Trophoblast cell (in vitro differentiated cells and primary cell): ENCODE measurements around the gene TIMELESS.
"Not testable (repeated sequence)": the region's sequence is repeated elsewhere in the genome, so short reads cannot be mapped to it uniquely, and the experiment has no call there.

Experiments
- DNase-seq, 2 donors: peaks; one replicate each; pipeline ENCODE4 v3.0.0-alpha.2; 2016
- H2AFZ ChIP-seq: 2 replicates; pipeline ENCODE4 v1.6.1; 2013; ENCODE audit warnings: low read length, moderate library complexity, mild to moderate bottlenecking; ENCODE audit not compliant: insufficient read depth, poor library complexity
- H2AK5ac ChIP-seq: 2 replicates; pipeline ENCODE4 v1.6.1; 2013; ENCODE audit warnings: mild to moderate bottlenecking, low read length
- H2BK120ac ChIP-seq: 2 replicates; pipeline ENCODE4 v1.6.1; 2013; ENCODE audit warnings: low read length, mild to moderate bottlenecking, moderate library complexity; ENCODE audit not compliant: insufficient read depth, poor library complexity
- H2BK12ac ChIP-seq: 2 replicates; pipeline ENCODE4 v1.6.1; 2013; ENCODE audit warnings: mild to moderate bottlenecking, low read length, moderate library complexity
- H2BK5ac ChIP-seq: 2 replicates; pipeline ENCODE4 v1.6.1; 2013; ENCODE audit warnings: low read length, low read depth, moderate library complexity, mild to moderate bottlenecking; ENCODE audit not compliant: poor library complexity
- H3K14ac ChIP-seq: 2 replicates; pipeline ENCODE4 v1.6.1; 2013; ENCODE audit warnings: mild to moderate bottlenecking, low read length
- H3K18ac ChIP-seq: 2 replicates; pipeline ENCODE4 v1.6.1; 2013; ENCODE audit warnings: mild to moderate bottlenecking, low read length
- H3K23ac ChIP-seq: 2 replicates; pipeline ENCODE4 v1.6.1; 2013; ENCODE audit warnings: low read length
- H3K27ac ChIP-seq: 2 replicates; pipeline ENCODE4 v1.5.1; 2013; ENCODE audit warnings: low read depth, mild to moderate bottlenecking, inconsistent platforms, low read length, moderate library complexity
- H3K27me3 ChIP-seq: 2 replicates; pipeline ENCODE4 v1.6.1; 2013; ENCODE audit warnings: inconsistent platforms, mild to moderate bottlenecking, low read length, moderate library complexity; ENCODE audit not compliant: insufficient read depth
- H3K36me3 ChIP-seq, 2 experiments: 1 replicate in 1 of 2; 2 replicates in 1 of 2; pipeline ENCODE4 v1.6.1; 2013; ENCODE audit warnings: low read length in 2 of 2, mild to moderate bottlenecking in 2 of 2, moderate library complexity in 1 of 2; ENCODE audit not compliant: insufficient read depth in 2 of 2, control insufficient read depth in 1 of 2
- H3K4ac ChIP-seq: 2 replicates; pipeline ENCODE4 v1.6.1; 2013; ENCODE audit warnings: low read depth, mild to moderate bottlenecking, low read length, moderate library complexity
- H3K4me1 ChIP-seq, 2 experiments: 1 replicate in 1 of 2; 2 replicates in 1 of 2; pipeline ENCODE4 v1.6.1; 2013; ENCODE audit warnings: low read length in 2 of 2, mild to moderate bottlenecking in 2 of 2, moderate library complexity in 1 of 2; ENCODE audit not compliant: insufficient read depth in 2 of 2, control insufficient read depth in 1 of 2
- H3K4me2 ChIP-seq: 2 replicates; pipeline ENCODE4 v1.6.1; 2013; ENCODE audit warnings: inconsistent platforms, mild to moderate bottlenecking, low read length, moderate library complexity
- H3K4me3 ChIP-seq: 2 replicates; pipeline ENCODE4 v1.5.1; 2013; ENCODE audit warnings: mild to moderate bottlenecking, low read depth, low read length, inconsistent platforms
- H3K79me1 ChIP-seq: one replicate; pipeline ENCODE4 v1.6.1; 2013; ENCODE audit warnings: low read length
- H3K79me2 ChIP-seq: 2 replicates; pipeline ENCODE4 v1.6.1; 2013; ENCODE audit warnings: low read length, mild to moderate bottlenecking; ENCODE audit not compliant: control insufficient read depth, insufficient read depth, poor library complexity
- H3K9ac ChIP-seq: 2 replicates; pipeline ENCODE4 v1.6.1; 2013; ENCODE audit warnings: mild to moderate bottlenecking, low read length
- H3K9me3 ChIP-seq: 2 replicates; pipeline ENCODE4 v1.6.1; 2013; ENCODE audit warnings: low read depth, mild to moderate bottlenecking, control low read depth, inconsistent platforms, low read length; ENCODE audit not compliant: insufficient read depth
- H4K12ac ChIP-seq: 2 replicates; pipeline ENCODE4 v1.6.1; 2013; ENCODE audit warnings: low read depth, mild to moderate bottlenecking, low read length, moderate library complexity
- H4K8ac ChIP-seq: 2 replicates; pipeline ENCODE4 v1.6.1; 2013; ENCODE audit warnings: low read depth, mild to moderate bottlenecking, low read length, moderate library complexity
- H4K91ac ChIP-seq: one replicate; pipeline ENCODE4 v1.6.1; 2013; ENCODE audit warnings: low read depth, mild to moderate bottlenecking, low read length, moderate library complexity
- WGBS: extraction: QIAGEN DNeasy Blood & Tissue Kit; methylation state at CpG from one replicate; pipeline ENCODE4 v1.1.7; 2013; ENCODE audit warnings: missing lambda C conversion rate; ENCODE audit not compliant: insufficient read length, insufficient coverage; ENCODE audit errors: extremely low coverage; 5-methylcytosine and 5-hydroxymethylcytosine counted together

TIMELESS gene

DNA sequence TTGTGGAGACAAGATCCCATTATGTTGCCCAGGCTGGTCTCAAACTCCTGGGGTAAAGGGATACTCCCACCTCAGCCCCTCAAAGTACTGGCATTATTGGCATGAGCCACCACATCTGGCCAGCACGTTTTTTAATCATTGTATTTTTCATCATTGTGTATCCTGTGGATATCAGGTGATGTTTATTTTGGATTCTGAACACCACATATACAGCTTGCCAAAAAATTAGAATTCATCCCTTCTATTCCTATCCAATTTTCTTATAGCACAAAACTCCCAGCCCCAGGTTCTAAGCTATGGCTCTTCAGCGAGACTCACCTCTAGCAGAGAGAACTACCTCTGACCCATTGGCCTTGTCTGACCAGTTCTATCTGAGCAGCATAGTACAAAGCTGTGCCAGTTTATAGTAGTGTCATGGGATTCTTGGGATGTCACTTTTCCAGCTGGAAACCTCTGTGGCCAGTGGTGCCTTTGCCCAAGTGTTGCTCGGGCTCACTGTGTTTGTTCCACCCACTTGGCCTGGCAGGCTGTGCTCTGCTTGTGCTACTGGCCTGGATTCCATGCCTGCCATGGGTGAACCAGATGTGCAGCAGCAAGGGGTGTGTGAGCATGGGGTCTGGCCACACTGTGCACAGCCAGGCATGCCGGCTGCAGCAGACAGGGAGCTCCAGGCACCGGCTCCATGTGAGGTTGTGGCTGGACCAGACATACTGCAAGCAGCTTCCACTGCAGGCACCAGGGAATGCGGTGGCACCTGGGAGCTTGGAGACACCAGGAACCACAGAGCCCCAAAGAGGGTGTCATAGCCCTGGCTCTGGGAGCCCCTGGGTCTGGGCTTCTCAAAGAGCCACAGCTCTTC lies 37.2 kb downstream of the TIMELESS start:
- no peak overlapping the region for H2BK5ac ChIP-seq
- no peaks in the 10 kb centered on the region for H3K79me2 ChIP-seq
- no peak overlapping the region for H3K14ac ChIP-seq
- H3K23ac ChIP-seq, result no peak overlapping the region
- no peak overlapping the region for H2BK120ac ChIP-seq
- no peak overlapping the region for H3K9ac ChIP-seq
- H3K4me3 ChIP-seq, result no peak overlapping the region
- H4K91ac ChIP-seq, result no peak overlapping the region
- no peaks in the 10 kb centered on the region for H3K79me1 ChIP-seq
- H4K12ac ChIP-seq, result no peak overlapping the region
- H3K4me1 ChIP-seq, result peaks cover 0 to 2% of the 10 kb centered on the region in 2 experiments
- H3K27ac ChIP-seq, result no peak overlapping the region
- peaks cover 2% of the 10 kb centered on the region for H3K9me3 ChIP-seq
- no peak overlapping the region for H2AK5ac ChIP-seq
- H3K18ac ChIP-seq, result no peak overlapping the region
- H3K36me3 ChIP-seq, result peaks cover 8 to 15% of the 10 kb centered on the region in 2 experiments
- no peak overlapping the region for H2BK12ac ChIP-seq
- no peaks in the 10 kb centered on the region for H3K27me3 ChIP-seq
- H4K8ac ChIP-seq, result no peak overlapping the region
- WGBS, result no CpG with 5 or more reads among the region's 6 CpGs
- no peak for DNase-seq
- H3K4ac ChIP-seq, result no peak overlapping the region
- H3K4me2 ChIP-seq, result no peak overlapping the region
- H2AFZ ChIP-seq, result no peak overlapping the region

DNA sequence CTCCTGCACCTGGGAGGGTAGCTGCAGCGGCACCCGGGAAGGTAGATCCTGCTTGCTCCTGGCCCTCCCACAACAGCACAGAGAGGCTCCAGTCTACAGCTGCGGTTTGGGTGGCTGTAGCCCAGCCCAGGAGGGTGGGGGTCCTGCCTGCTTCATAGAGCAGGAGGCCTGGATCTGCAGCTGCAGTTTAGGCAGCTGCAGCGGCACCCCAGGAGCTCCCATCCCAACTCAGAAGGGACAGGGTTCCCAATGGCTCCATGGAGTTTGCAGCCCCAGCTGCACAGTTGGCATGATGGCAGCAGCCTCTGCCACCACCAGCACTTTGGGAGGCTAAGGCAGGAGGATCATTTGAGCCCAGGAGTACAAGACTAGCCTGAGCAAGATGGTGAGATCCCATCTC lies 38.5 kb downstream of the TIMELESS start:
- Histone ChIP-seq H2AFZ (no peak overlapping the region), H3K79me1 (no peaks in the 10 kb centered on the region), H2BK5ac (no peak overlapping the region), H2BK120ac (no peak overlapping the region), H2AK5ac (no peak overlapping the region), H3K9me3 (peaks cover 2% of the 10 kb centered on the region), H4K12ac (no peak overlapping the region), H3K23ac (no peak overlapping the region), H2BK12ac (no peak overlapping the region), H4K91ac (no peak overlapping the region), H3K4me1 (peaks cover 0 to 2% of the 10 kb centered on the region in 2 experiments), H3K4ac (no peak overlapping the region), H4K8ac (no peak overlapping the region), H3K4me2 (no peak overlapping the region), H3K18ac (no peak overlapping the region), H3K79me2 (no peaks in the 10 kb centered on the region), H3K27me3 (no peaks in the 10 kb centered on the region), H3K27ac (no peak overlapping the region), H3K9ac (no peak overlapping the region), H3K14ac (no peak overlapping the region), H3K4me3 (no peak overlapping the region), H3K36me3 (peaks cover 7 to 13% of the 10 kb centered on the region in 2 experiments)
- no peak for DNase-seq
- no CpG with 5 or more reads among the region's 4 CpGs for WGBS

DNA sequence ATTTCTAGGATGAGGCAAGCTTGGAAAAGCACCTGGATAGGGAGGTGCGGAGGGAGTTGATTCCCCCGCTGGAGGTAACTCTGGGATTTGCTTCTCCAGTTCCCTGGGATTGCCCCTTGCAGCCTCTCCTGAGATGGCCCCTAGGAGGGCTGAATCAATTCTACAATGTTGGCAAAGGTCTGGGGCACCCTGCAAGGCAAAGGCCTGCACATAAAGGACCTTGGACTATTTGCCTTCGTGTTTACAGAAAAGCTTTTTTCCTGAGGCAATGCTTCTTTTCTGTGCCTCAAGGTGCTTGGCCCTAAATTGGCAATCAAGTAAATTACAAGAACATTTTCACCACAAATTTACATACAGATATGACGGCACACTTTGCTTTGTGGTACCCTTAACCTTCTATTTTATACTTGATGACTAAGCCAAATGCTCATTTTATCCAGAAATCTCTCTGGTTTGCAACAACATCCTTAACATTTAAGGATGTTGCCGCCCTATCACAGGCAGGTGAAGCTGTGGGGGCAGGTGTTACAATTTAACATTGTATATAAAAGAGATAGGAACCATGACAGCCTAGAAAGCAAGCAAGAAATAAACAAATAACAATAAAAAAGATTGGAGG lies 40.3 kb downstream of the TIMELESS start:
- no peak overlapping the region for H3K9ac ChIP-seq

DNA sequence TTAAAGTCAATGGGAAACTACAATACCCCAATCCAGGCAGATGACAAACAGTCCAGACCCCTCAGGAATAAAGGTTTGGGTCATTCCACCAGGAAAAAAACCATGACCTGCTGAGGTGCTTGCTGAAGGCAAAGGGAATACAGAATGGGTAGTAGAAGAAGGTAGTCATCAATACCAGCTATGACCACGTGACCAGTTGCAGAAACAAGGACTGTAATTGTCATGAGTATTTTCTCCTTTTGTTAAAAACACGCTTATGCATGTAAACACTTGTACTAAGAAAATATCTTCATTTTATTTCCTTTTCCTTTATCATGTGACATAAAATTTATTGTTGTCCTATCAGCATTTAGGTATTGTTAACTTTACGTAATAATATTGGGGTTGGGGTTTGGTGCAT lies 45.0 kb downstream of the TIMELESS start:
- not testable (repeated sequence) for H3K14ac ChIP-seq, H2BK120ac ChIP-seq, H3K79me2 ChIP-seq, H3K4me1 ChIP-seq, H3K79me1 ChIP-seq, H3K27ac ChIP-seq, H2BK12ac ChIP-seq, H2AFZ ChIP-seq, H2BK5ac ChIP-seq, H3K23ac ChIP-seq, H3K4me3 ChIP-seq, DNase-seq, H4K12ac ChIP-seq, H3K18ac ChIP-seq, H3K36me3 ChIP-seq, H4K8ac ChIP-seq, H2AK5ac ChIP-seq, H3K4ac ChIP-seq, H3K27me3 ChIP-seq, H4K91ac ChIP-seq, H3K4me2 ChIP-seq, H3K9ac ChIP-seq, H3K9me3 ChIP-seq
- WGBS, result no CpG with 5 or more reads among the region's 3 CpGs

More for the DNA sequence above, 40.3 kb downstream of the TIMELESS start:
- Histone ChIP-seq H2BK120ac (no peak overlapping the region), H2AK5ac (no peak overlapping the region), H3K23ac (no peak overlapping the region), H3K9me3 (peaks cover 2% of the 10 kb centered on the region), H3K79me2 (no peaks in the 10 kb centered on the region), H3K4me3 (no peak overlapping the region), H3K4ac (no peak overlapping the region), H2BK5ac (no peak overlapping the region), H2BK12ac (no peak overlapping the region), H3K27me3 (no peaks in the 10 kb centered on the region), H3K14ac (no peak overlapping the region), H4K91ac (no peak overlapping the region), H4K12ac (no peak overlapping the region), H3K4me1 (peaks cover 0 to 2% of the 10 kb centered on the region in 2 experiments), H3K36me3 (peaks cover 2 to 8% of the 10 kb centered on the region in 2 experiments), H3K79me1 (no peaks in the 10 kb centered on the region), H2AFZ (no peak overlapping the region), H3K4me2 (no peak overlapping the region), H4K8ac (no peak overlapping the region), H3K18ac (no peak overlapping the region), H3K27ac (no peak overlapping the region)
- no peak for DNase-seq
- no CpG with 5 or more reads among the region's 5 CpGs for WGBS
